ENCODE measurements around the gene ATP2B3. TPM values are rescaled to one million over a fixed set of nuclear protein-coding genes. Genes with fewer than 3 reads are reported as not detected.

ATP2B3 gene
- total RNA-seq, 2 donors from 2014 or later = 0.85 TPM; not detected in 1

- no peaks in the 10 kb centered on the region for H3K4me1 ChIP-seq (replicated peaks)
- intact Hi-C loops (cut with DNase I) = no loop called here
- no peak overlapping the region for H3K4me3 ChIP-seq
- WGBS = 100% methylated on average over 5 of the region's 13 CpGs
- no peaks in the 10 kb centered on the region for H3K9me3 ChIP-seq
- no peaks in the 10 kb centered on the region for H3K27me3 ChIP-seq (replicated peaks; ENCODE audit: insufficient read depth)
- H3K27ac ChIP-seq = no peak overlapping the region
- H3K36me3 ChIP-seq = no peaks in the 10 kb centered on the region
- no peak for DNase-seq (ENCODE audit: low spot score)
- TF ChIP-seq CTCF (IDR thresholded peaks at IDR 0.05) (no peak), POLR2AphosphoS5 (IDR thresholded peaks at IDR 0.05) (no peak), POLR2A (IDR thresholded peaks at IDR 0.05) (no peak)
Measured at GRCh38 chrX:153481043-153481442, 36.4 kb upstream of the ATP2B3 start.

GRCh38 chrX:153482376-153483015, 34.9 kb upstream of the ATP2B3 start:
- 83% methylated on average over 18 of the region's 23 CpGs for WGBS
- Histone ChIP-seq H3K36me3 (no peaks in the 10 kb centered on the region), H3K27ac (no peak overlapping the region), H3K9me3 (no peaks in the 10 kb centered on the region), H3K4me3 (no peak overlapping the region), H3K4me1 (replicated peaks) (no peaks in the 10 kb centered on the region), H3K27me3 (replicated peaks; ENCODE audit: insufficient read depth) (no peaks in the 10 kb centered on the region)
- DNase-seq (ENCODE audit: low spot score) = no peak
- intact Hi-C loops (cut with DNase I) = no loop called here
- no peak for TF ChIP-seq CTCF (IDR thresholded peaks at IDR 0.05)
- no peak for TF ChIP-seq POLR2AphosphoS5 (IDR thresholded peaks at IDR 0.05)
- TF ChIP-seq POLR2A (IDR thresholded peaks at IDR 0.05) = no peak

DNA sequence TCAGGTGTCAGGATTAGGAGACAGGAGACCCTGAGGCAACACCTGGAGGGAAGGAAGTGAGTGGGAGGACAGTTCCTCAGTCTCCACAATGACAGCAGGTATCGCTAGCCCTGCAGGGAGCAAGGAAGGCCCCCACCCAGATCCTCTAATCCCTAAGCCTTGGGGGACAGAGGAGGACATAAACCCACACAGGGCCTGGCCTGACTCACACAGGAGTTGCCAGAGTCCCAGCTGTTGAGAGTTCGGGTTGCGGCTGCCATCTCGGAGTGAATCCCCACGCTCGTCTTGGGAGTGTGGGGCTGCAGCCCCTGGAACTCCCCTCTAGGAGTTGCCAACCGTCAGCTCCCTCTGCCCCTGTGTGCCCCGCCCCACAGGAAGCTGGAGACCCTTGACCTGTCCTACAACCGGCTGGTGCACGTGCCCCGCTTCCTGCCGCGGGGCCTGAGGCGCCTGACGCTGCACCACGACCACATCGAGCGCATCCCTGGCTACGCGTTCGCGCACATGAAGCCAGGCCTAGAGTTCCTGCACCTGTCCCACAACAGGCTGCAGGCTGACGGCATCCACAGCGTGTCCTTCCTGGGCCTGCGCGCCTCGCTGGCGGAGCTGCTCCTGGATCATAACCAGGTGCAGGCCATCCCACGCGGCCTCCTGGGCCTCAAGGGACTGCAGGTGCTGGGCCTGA, 31.9 kb upstream of the ATP2B3 start:
- DNase-seq (ENCODE audit: low spot score) = no peak
- intact Hi-C loops (cut with DNase I) = no loop called here
- H3K4me1 ChIP-seq (replicated peaks) = no peaks in the 10 kb centered on the region

DNA sequence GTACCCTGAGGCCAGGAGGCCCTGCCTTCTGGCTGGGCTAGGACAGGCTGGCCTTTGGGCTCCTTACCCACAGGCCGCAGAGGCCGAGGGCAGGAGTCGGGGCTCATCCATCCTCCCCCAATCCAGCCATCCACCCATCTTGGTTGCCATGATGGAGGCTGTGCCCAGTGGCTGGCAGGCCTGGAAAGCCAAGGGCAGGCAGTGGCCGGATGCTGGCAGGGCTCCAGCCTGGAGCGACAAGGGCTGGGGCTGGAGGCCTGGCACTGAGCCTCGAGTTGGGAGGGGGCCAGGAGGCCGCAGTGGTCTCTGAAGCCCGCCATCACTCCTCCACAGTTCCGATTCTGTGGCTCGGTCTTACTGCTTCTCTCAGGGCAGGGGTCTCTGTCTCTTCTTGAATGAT, 31.3 kb upstream of the ATP2B3 start:
- Histone ChIP-seq H3K4me3 (no peak overlapping the region), H3K4me1 (replicated peaks) (no peaks in the 10 kb centered on the region), H3K36me3 (no peaks in the 10 kb centered on the region), H3K27ac (no peak overlapping the region), H3K27me3 (replicated peaks; ENCODE audit: insufficient read depth) (no peaks in the 10 kb centered on the region), H3K9me3 (no peaks in the 10 kb centered on the region)
- intact Hi-C loops (cut with DNase I) = no loop called here
- DNase-seq (ENCODE audit: low spot score) = no peak
- 71% methylated on average over 5 of the region's 10 CpGs for WGBS
- TF ChIP-seq POLR2A (IDR thresholded peaks at IDR 0.05) (no peak), POLR2AphosphoS5 (IDR thresholded peaks at IDR 0.05) (no peak), CTCF (IDR thresholded peaks at IDR 0.05) (no peak)

More for the DNA sequence above, 31.9 kb upstream of the ATP2B3 start:
- H3K36me3 ChIP-seq = no peaks in the 10 kb centered on the region
- no peak overlapping the region for H3K27ac ChIP-seq
- H3K4me3 ChIP-seq = no peak overlapping the region
- H3K9me3 ChIP-seq = no peaks in the 10 kb centered on the region
- no peak for TF ChIP-seq CTCF (IDR thresholded peaks at IDR 0.05)
- no peak for TF ChIP-seq POLR2A (IDR thresholded peaks at IDR 0.05)
- TF ChIP-seq POLR2AphosphoS5 (IDR thresholded peaks at IDR 0.05) = no peak
- WGBS = 79% methylated on average over 10 of the region's 30 CpGs
- H3K27me3 ChIP-seq (replicated peaks; ENCODE audit: insufficient read depth) = no peaks in the 10 kb centered on the region

GRCh38 chrX:153487590-153488071, 29.8 kb upstream of the ATP2B3 start:
- no peaks in the 10 kb centered on the region for H3K36me3 ChIP-seq
- TF ChIP-seq POLR2AphosphoS5 (IDR thresholded peaks at IDR 0.05) (no peak), CTCF (IDR thresholded peaks at IDR 0.05) (no peak), POLR2A (IDR thresholded peaks at IDR 0.05) (no peak)
- no peaks in the 10 kb centered on the region for H3K4me1 ChIP-seq (replicated peaks)
- no peak overlapping the region for H3K4me3 ChIP-seq
- H3K27ac ChIP-seq = no peak overlapping the region
- no peaks in the 10 kb centered on the region for H3K27me3 ChIP-seq (replicated peaks; ENCODE audit: insufficient read depth)
- no peaks in the 10 kb centered on the region for H3K9me3 ChIP-seq
- intact Hi-C loops (cut with DNase I) = no loop called here
- DNase-seq (ENCODE audit: low spot score) = no peak
- 51% methylated on average over 4 of the region's 11 CpGs for WGBS
